Stomach (tissue), 9 donors: ENCODE results near the gene DGAT2. TPM values are rescaled to one million over a fixed set of nuclear protein-coding genes. Genes with fewer than 3 reads are reported as not detected.

Experiments used
- DNase-seq, 2 donors: peaks; one replicate each; pipeline versions ENCODE4 v3.0.0 to v3.0.0-alpha.2; 2013 to 2019
- H3K27ac ChIP-seq, 5 donors: fragments of 200-600 bp in 4 of 5; sonication (generic) in 4 of 5; one replicate each; pipeline ENCODE4 v1.5.1; 2013 to 2019; ENCODE audit warnings: mild to moderate bottlenecking in 1 of 5, moderate library complexity in 1 of 5
- H3K27me3 ChIP-seq, 3 donors: fragments of 200-600 bp; sonication (generic); one replicate each; pipeline ENCODE4 v1.5.1; 2017 to 2019; ENCODE audit warnings: mixed run types in 1 of 3
- H3K36me3 ChIP-seq, 4 donors: fragments of 200-600 bp; sonication (generic); 1 replicate in 3 of 4; 2 replicates in 1 of 4; pipeline ENCODE4 v1.5.1; 2016 to 2019
- H3K4me1 ChIP-seq, 4 donors: fragments of 200-600 bp; sonication (generic); one replicate each; pipeline ENCODE4 v1.5.1; 2016 to 2019
- H3K4me3 ChIP-seq, 4 donors: fragments of 200-600 bp; sonication (generic) in 3 of 4; one replicate each; pipeline ENCODE4 v1.5.1; 2016 to 2019; ENCODE audit warnings: mild to moderate bottlenecking in 1 of 4
- H3K9me3 ChIP-seq, 4 donors: fragments of 200-600 bp; sonication (generic); one replicate each; pipeline ENCODE4 v1.5.1; 2016 to 2019
- CTCF ChIP-seq, 7 experiments: fragments of 450-650 bp in 4 of 7; fragments of 200-600 bp in 3 of 7; sonication (generic) in 3 of 7; IDR thresholded peaks; one replicate each; pipeline ENCODE4 v1.5.1; 2016 to 2019; ENCODE audit warnings: antibody characterized with exemption in 7 of 7, control low read depth in 2 of 7, mild to moderate bottlenecking in 1 of 7
- EP300 ChIP-seq: sonication (generic); formaldehyde crosslinking; IDR thresholded peaks from one replicate; pipeline ENCODE4 v1.6.1; 2017; ENCODE audit warnings: antibody characterized with exemption
- POLR2A ChIP-seq, 4 donors: fragments of 450-650 bp; IDR thresholded peaks; one replicate each; pipeline ENCODE4 v1.6.1; 2016; ENCODE audit warnings: antibody characterized with exemption in 4 of 4, control low read depth in 2 of 4, mild to moderate bottlenecking in 1 of 4, moderate library complexity in 1 of 4
- POLR2AphosphoS5 ChIP-seq, 3 donors: sonication (generic); formaldehyde crosslinking; IDR thresholded peaks; one replicate each; pipeline ENCODE4 v1.6.1; 2016; ENCODE audit warnings: antibody characterized with exemption in 3 of 3
- WGBS, 5 donors: extraction: QIAGEN DNeasy Blood & Tissue Kit in 3 of 5; methylation state at CpG; one replicate each; pipeline versions ENCODE4 v1.1.5 to v1.1.7; 2013 to 2018; 5-methylcytosine and 5-hydroxymethylcytosine counted together
- intact Hi-C: fragments of 100-400 bp; cut with DNase I; formaldehyde crosslinking; loops from one replicate; pipeline ENCODE4 v1.15.1; 2023; ENCODE audit warnings: low total_unique reads
- polyA plus RNA-seq, 3 donors: library from polyadenylated mRNA; stranded (reverse); fragments of 200-250 nt; gene quantifications; one replicate each; pipeline ENCODE4 v1.2.3, GENCODE V29; 2013
- total RNA-seq, 5 donors: library from RNA; depleted of rRNA; stranded (reverse); fragments of >200 nt; gene quantifications; one replicate each; pipeline versions ENCODE4 v1.1.0 to v1.2.3, GENCODE V29; 2014 to 2016
- donor health status: healthy with polysubstance abuse.
- donor health status: Bipolar disorder and iron deficiency.
- donor health status: healthy.

DGAT2 gene
- total and polyA plus RNA-seq, 8 donors, result 0.45 to 16.1 (median 3.7) TPM; not detected in 2

GRCh38 chr11:75760243-75760642 lies 8.3 kb upstream of the DGAT2 start:
- TF ChIP-seq POLR2AphosphoS5 (IDR thresholded peaks at IDR 0.05) (no peak), POLR2A (IDR thresholded peaks at IDR 0.05) (no peak), CTCF (IDR thresholded peaks at IDR 0.05) (no peak), EP300 (no peak)
- H3K27me3 ChIP-seq, result no peaks in the 10 kb centered on the region
- no peaks in the 10 kb centered on the region for H3K4me1 ChIP-seq
- no peaks in the 10 kb centered on the region for H3K36me3 ChIP-seq
- no peak overlapping the region for H3K4me3 ChIP-seq
- no peak for DNase-seq
- intact Hi-C loops, result no loop called here
- peak overlapping the region in 1 of 5 donors; percentile 42 for H3K27ac ChIP-seq
- no peaks in the 10 kb centered on the region for H3K9me3 ChIP-seq

GRCh38 chr11:75760710-75761493 lies 7.7 kb upstream of the DGAT2 start:
- TF ChIP-seq POLR2AphosphoS5 (IDR thresholded peaks at IDR 0.05) (no peak), CTCF (IDR thresholded peaks at IDR 0.05) (no peak), POLR2A (IDR thresholded peaks at IDR 0.05) (no peak), EP300 (no peak)
- H3K27me3 ChIP-seq, result no peaks in the 10 kb centered on the region
- no peaks in the 10 kb centered on the region for H3K36me3 ChIP-seq
- H3K27ac ChIP-seq, result no peak overlapping the region
- DNase-seq, result no peak
- H3K9me3 ChIP-seq, result no peaks in the 10 kb centered on the region
- H3K4me1 ChIP-seq, result no peaks in the 10 kb centered on the region
- intact Hi-C loops, result no loop called here
- H3K4me3 ChIP-seq, result no peak overlapping the region
- WGBS, 5 donors, result 83 to 96% (median 88%) methylated on average over 3 of the region's 3 CpGs

GRCh38 chr11:75762158-75762557 lies 6.4 kb upstream of the DGAT2 start:
- WGBS, 5 donors, result 92 to 96% (median 95%) methylated on average over 8 of the region's 8 CpGs
- intact Hi-C loops, result no loop called here
- TF ChIP-seq POLR2A (IDR thresholded peaks at IDR 0.05), result no peak
- no peak for TF ChIP-seq POLR2AphosphoS5 (IDR thresholded peaks at IDR 0.05)
- TF ChIP-seq EP300, result no peak
- TF ChIP-seq CTCF (IDR thresholded peaks at IDR 0.05), result no peak
- H3K4me3 ChIP-seq, result no peak overlapping the region
- no peaks in the 10 kb centered on the region for H3K36me3 ChIP-seq
- H3K27me3 ChIP-seq, result peaks cover 0 to 6% (median 0%) of the 10 kb centered on the region in 3 donors
- no peaks in the 10 kb centered on the region for H3K9me3 ChIP-seq
- no peak overlapping the region for H3K27ac ChIP-seq
- H3K4me1 ChIP-seq, result no peaks in the 10 kb centered on the region
- DNase-seq, result no peak

GRCh38 chr11:75762885-75763284 lies 5.7 kb upstream of the DGAT2 start:
- no peak for DNase-seq
- intact Hi-C loops, result no loop called here
- H3K36me3 ChIP-seq, result no peaks in the 10 kb centered on the region
- H3K9me3 ChIP-seq, result no peaks in the 10 kb centered on the region
- peaks cover 2 to 6% (median 4%) of the 10 kb centered on the region in 4 donors for H3K4me1 ChIP-seq
- no peak overlapping the region for H3K4me3 ChIP-seq
- H3K27me3 ChIP-seq, result peaks cover 0 to 13% (median 0%) of the 10 kb centered on the region in 3 donors
- WGBS, 5 donors, result 77 to 86% (median 83%) methylated on average over 2 of the region's 2 CpGs
- TF ChIP-seq POLR2A (IDR thresholded peaks at IDR 0.05) (no peak), EP300 (no peak), CTCF (IDR thresholded peaks at IDR 0.05) (no peak), POLR2AphosphoS5 (IDR thresholded peaks at IDR 0.05) (no peak)
- H3K27ac ChIP-seq, result no peak overlapping the region
